ENCODE results near the gene RIPOR2. TPM values are rescaled to one million over a fixed set of nuclear protein-coding genes. Genes with fewer than 3 reads are reported as not detected.

The RIPOR2 gene
- 10.3 TPM for polyA plus RNA-seq (2013, experiment 1 of 4)
- 5.3 TPM for polyA plus RNA-seq (2013, experiment 2 of 4)
- polyA plus RNA-seq (2013, experiment 3 of 4) = 5.3 TPM
- polyA plus RNA-seq (2013, experiment 4 of 4) = 6.4 TPM

GRCh38 chr6:24935366-24936152, at the start of gene RIPOR2:
Gene RIPOR2, minus strand, starts transcription at chr6:24935960. Its CDS starts 62 bp downstream, at chr6:24935898.
- 24 to 28% methylated on average over 10 of the region's 10 CpGs for WGBS, 2 experiments
- no peaks in the 10 kb centered on the region for H3K27me3 ChIP-seq (ENCODE audit: control insufficient read depth, insufficient read depth, low read length, poor library complexity, severe bottlenecking)
- H3K4me3 ChIP-seq (ENCODE audit: insufficient read depth, low read depth, low read length) = no peak within 1 kb of the TSS
- no peaks in the 10 kb centered on the region for H3K9me3 ChIP-seq (ENCODE audit: control insufficient read depth, low read length)
- no peak within 1 kb of the TSS for H3K27ac ChIP-seq (ENCODE audit: insufficient read depth, low read depth, low read length, poor library complexity, severe bottlenecking)
- H3K4me1 ChIP-seq (ENCODE audit: control insufficient read depth, insufficient read depth, low read length) = peaks cover 19% of the 10 kb centered on the region
- H3K36me3 ChIP-seq (ENCODE audit: control insufficient read depth, insufficient read depth, low read length) = no peaks in the 10 kb centered on the region

- WGBS, 2 experiments = 10 to 15% methylated on average over 2 of the region's 2 CpGs
- Histone ChIP-seq H3K4me3 (ENCODE audit: insufficient read depth, low read depth, low read length) (no peak overlapping the region), H3K27ac (ENCODE audit: insufficient read depth, low read depth, low read length, poor library complexity, severe bottlenecking) (no peak overlapping the region), H3K27me3 (ENCODE audit: control insufficient read depth, insufficient read depth, low read length, poor library complexity, severe bottlenecking) (no peaks in the 10 kb centered on the region), H3K36me3 (ENCODE audit: control insufficient read depth, insufficient read depth, low read length) (no peaks in the 10 kb centered on the region), H3K4me1 (ENCODE audit: control insufficient read depth, insufficient read depth, low read length) (peaks cover 45% of the 10 kb centered on the region), H3K9me3 (ENCODE audit: control insufficient read depth, low read length) (peaks cover 2% of the 10 kb centered on the region)
Measured at GRCh38 chr6:24985323-24985722, 49.6 kb upstream of the RIPOR2 start.

GRCh38 chr6:24982231-24982630, 46.5 kb upstream of the RIPOR2 start:
- no peaks in the 10 kb centered on the region for H3K36me3 ChIP-seq (ENCODE audit: control insufficient read depth, insufficient read depth, low read length)
- H3K27ac ChIP-seq (ENCODE audit: insufficient read depth, low read depth, low read length, poor library complexity, severe bottlenecking) = no peak overlapping the region
- H3K9me3 ChIP-seq (ENCODE audit: control insufficient read depth, low read length) = no peaks in the 10 kb centered on the region
- no peak overlapping the region for H3K4me3 ChIP-seq (ENCODE audit: insufficient read depth, low read depth, low read length)
- H3K4me1 ChIP-seq (ENCODE audit: control insufficient read depth, insufficient read depth, low read length) = peaks cover 51% of the 10 kb centered on the region
- H3K27me3 ChIP-seq (ENCODE audit: control insufficient read depth, insufficient read depth, low read length, poor library complexity, severe bottlenecking) = no peaks in the 10 kb centered on the region

- H3K36me3 ChIP-seq (ENCODE audit: control insufficient read depth, insufficient read depth, low read length) = no peaks in the 10 kb centered on the region
- no peaks in the 10 kb centered on the region for H3K9me3 ChIP-seq (ENCODE audit: control insufficient read depth, low read length)
- peaks cover 46% of the 10 kb centered on the region for H3K4me1 ChIP-seq (ENCODE audit: control insufficient read depth, insufficient read depth, low read length)
- no peak overlapping the region for H3K4me3 ChIP-seq (ENCODE audit: insufficient read depth, low read depth, low read length)
- no peaks in the 10 kb centered on the region for H3K27me3 ChIP-seq (ENCODE audit: control insufficient read depth, insufficient read depth, low read length, poor library complexity, severe bottlenecking)
- peak overlapping the region; percentile 88 for H3K27ac ChIP-seq (ENCODE audit: insufficient read depth, low read depth, low read length, poor library complexity, severe bottlenecking)
- WGBS, 2 experiments = 28 to 29% methylated on average over 4 of the region's 4 CpGs
Measured at GRCh38 chr6:24981386-24981760, 45.6 kb upstream of the RIPOR2 start.

GRCh38 chr6:24980507-24981385, 45.0 kb upstream of the RIPOR2 start:
- H3K4me3 ChIP-seq (ENCODE audit: insufficient read depth, low read depth, low read length) = no peak overlapping the region

GRCh38 chr6:24979176-24979575, 43.4 kb upstream of the RIPOR2 start:
- Histone ChIP-seq H3K27me3 (ENCODE audit: control insufficient read depth, insufficient read depth, low read length, poor library complexity, severe bottlenecking) (no peaks in the 10 kb centered on the region), H3K36me3 (ENCODE audit: control insufficient read depth, insufficient read depth, low read length) (no peaks in the 10 kb centered on the region), H3K4me1 (ENCODE audit: control insufficient read depth, insufficient read depth, low read length) (peaks cover 29% of the 10 kb centered on the region), H3K9me3 (ENCODE audit: control insufficient read depth, low read length) (no peaks in the 10 kb centered on the region), H3K4me3 (ENCODE audit: insufficient read depth, low read depth, low read length) (no peak overlapping the region), H3K27ac (ENCODE audit: insufficient read depth, low read depth, low read length, poor library complexity, severe bottlenecking) (no peak overlapping the region)
- WGBS, 2 experiments = 86 to 100% methylated on average over 1 to 2 of the region's 2 CpGs

More at GRCh38 chr6:24980507-24981385, 45.0 kb upstream of the RIPOR2 start:
- Histone ChIP-seq H3K9me3 (ENCODE audit: control insufficient read depth, low read length) (no peaks in the 10 kb centered on the region), H3K36me3 (ENCODE audit: control insufficient read depth, insufficient read depth, low read length) (no peaks in the 10 kb centered on the region), H3K27me3 (ENCODE audit: control insufficient read depth, insufficient read depth, low read length, poor library complexity, severe bottlenecking) (no peaks in the 10 kb centered on the region), H3K27ac (ENCODE audit: insufficient read depth, low read depth, low read length, poor library complexity, severe bottlenecking) (peak overlapping the region; percentile 88), H3K4me1 (ENCODE audit: control insufficient read depth, insufficient read depth, low read length) (peaks cover 40% of the 10 kb centered on the region)
- 34 to 60% methylated on average over 2 to 4 of the region's 4 CpGs for WGBS, 2 experiments

GRCh38 chr6:24974182-24975171, 38.7 kb upstream of the RIPOR2 start:
- Histone ChIP-seq H3K27me3 (ENCODE audit: control insufficient read depth, insufficient read depth, low read length, poor library complexity, severe bottlenecking) (no peaks in the 10 kb centered on the region), H3K9me3 (ENCODE audit: control insufficient read depth, low read length) (no peaks in the 10 kb centered on the region), H3K36me3 (ENCODE audit: control insufficient read depth, insufficient read depth, low read length) (no peaks in the 10 kb centered on the region), H3K27ac (ENCODE audit: insufficient read depth, low read depth, low read length, poor library complexity, severe bottlenecking) (no peak overlapping the region), H3K4me3 (ENCODE audit: insufficient read depth, low read depth, low read length) (no peak overlapping the region), H3K4me1 (ENCODE audit: control insufficient read depth, insufficient read depth, low read length) (no peaks in the 10 kb centered on the region)
- WGBS, 2 experiments = 93 to 97% methylated on average over 4 to 6 of the region's 7 CpGs

GRCh38 chr6:24972311-24972958, 36.7 kb upstream of the RIPOR2 start:
- Histone ChIP-seq H3K9me3 (ENCODE audit: control insufficient read depth, low read length) (no peaks in the 10 kb centered on the region), H3K27me3 (ENCODE audit: control insufficient read depth, insufficient read depth, low read length, poor library complexity, severe bottlenecking) (no peaks in the 10 kb centered on the region), H3K4me3 (ENCODE audit: insufficient read depth, low read depth, low read length) (no peak overlapping the region), H3K27ac (ENCODE audit: insufficient read depth, low read depth, low read length, poor library complexity, severe bottlenecking) (no peak overlapping the region), H3K4me1 (ENCODE audit: control insufficient read depth, insufficient read depth, low read length) (no peaks in the 10 kb centered on the region), H3K36me3 (ENCODE audit: control insufficient read depth, insufficient read depth, low read length) (no peaks in the 10 kb centered on the region)
- 90 to 91% methylated on average over 3 of the region's 3 CpGs for WGBS, 2 experiments

- H3K9me3 ChIP-seq (ENCODE audit: control insufficient read depth, low read length) = no peaks in the 10 kb centered on the region
- H3K36me3 ChIP-seq (ENCODE audit: control insufficient read depth, insufficient read depth, low read length) = no peaks in the 10 kb centered on the region
- no peak overlapping the region for H3K27ac ChIP-seq (ENCODE audit: insufficient read depth, low read depth, low read length, poor library complexity, severe bottlenecking)
- H3K27me3 ChIP-seq (ENCODE audit: control insufficient read depth, insufficient read depth, low read length, poor library complexity, severe bottlenecking) = no peaks in the 10 kb centered on the region
- no peaks in the 10 kb centered on the region for H3K4me1 ChIP-seq (ENCODE audit: control insufficient read depth, insufficient read depth, low read length)
- WGBS, 2 experiments = 96 to 98% methylated on average over 2 of the region's 2 CpGs
- H3K4me3 ChIP-seq (ENCODE audit: insufficient read depth, low read depth, low read length) = no peak overlapping the region
Measured at GRCh38 chr6:24971067-24971466, 35.3 kb upstream of the RIPOR2 start.

Measured in ectodermal cell (in vitro differentiated cells).